HL-60/S4 treated with retinoic acid at 250 ng/mL for 4 days and 3 days (cell line): ENCODE results near the gene BMP10.

Source experiments
- in situ Hi-C: fragments of 300-500 bp; cut with MboI; formaldehyde crosslinking; loops from 2 replicates; pipeline ENCODE4 v1.7.0; 2022; ENCODE audit warnings: low sequenced_read_pairs

Gene BMP10

GRCh38 chr2:68827666-68828065 is 43.5 kb downstream of the BMP10 start:
- in situ Hi-C loops: no loop called here

GRCh38 chr2:68825866-68826265 is 45.3 kb downstream of the BMP10 start:
- in situ Hi-C loops: no loop called here

- in situ Hi-C loops: no loop called here
Observed at GRCh38 chr2:68824831-68825230, 46.4 kb downstream of the BMP10 start.

GRCh38 chr2:68822207-68822872 is 48.9 kb downstream of the BMP10 start:
- in situ Hi-C loops: no loop called here

- in situ Hi-C loops: no loop called here
Observed at GRCh38 chr2:68819556-68819955, 51.6 kb downstream of the BMP10 start.

- in situ Hi-C loops: no loop called here
Observed at GRCh38 chr2:68817306-68817705, 53.9 kb downstream of the BMP10 start.
